Breast epithelium (tissue), 3 donors: ENCODE results near the gene NOX5.

ENCODE experiments used
- CTCF ChIP-seq, 3 donors: fragments of 450-650 bp; IDR thresholded peaks; one replicate each; pipeline ENCODE4 v1.5.1; 2016 to 2017; ENCODE audit warnings: antibody characterized with exemption in 3 of 3, mild to moderate bottlenecking in 3 of 3, moderate library complexity in 3 of 3
- POLR2A ChIP-seq: fragments of 450-650 bp; IDR thresholded peaks from one replicate; pipeline ENCODE4 v1.6.1; 2016; ENCODE audit warnings: antibody characterized with exemption, mild to moderate bottlenecking, moderate library complexity

DNA sequence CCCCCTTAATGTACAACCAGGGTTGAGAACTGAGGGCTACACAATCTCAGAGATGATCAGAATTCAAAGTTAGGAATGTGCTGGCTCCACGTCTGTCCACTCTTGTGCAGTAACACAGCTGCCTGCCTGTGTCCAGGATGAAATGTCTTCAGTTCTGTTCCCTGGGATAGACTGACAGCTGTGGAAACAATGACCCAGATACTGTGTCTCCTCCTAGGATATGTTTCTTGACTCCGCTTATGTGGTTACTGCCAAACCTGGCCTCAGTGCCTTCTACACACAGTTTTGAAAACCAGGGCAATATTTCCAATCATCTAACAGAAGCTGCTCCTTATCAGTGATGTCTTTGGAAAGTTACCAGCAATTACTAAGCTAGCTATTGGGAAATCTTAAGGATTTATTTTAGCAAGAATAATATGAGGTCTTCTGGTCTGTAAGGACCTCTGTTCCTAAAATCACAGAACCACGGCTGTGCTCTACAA, 67.6 kb downstream of the NOX5 start:
- TF ChIP-seq POLR2A (no peak), CTCF (IDR thresholded peaks at IDR 0.05) (no peak)
